ENCODE results near the gene CLSTN2. TPM values are rescaled to one million over a fixed set of nuclear protein-coding genes. Genes with fewer than 3 reads are reported as not detected.

CLSTN2 gene
- total RNA-seq, 1 donor from 2014 or later, result 143 TPM

GRCh38 chr3:140292684-140293083 is 357.7 kb downstream of the CLSTN2 start:
- TF ChIP-seq CTCF (IDR thresholded peaks at IDR 0.05), result no peak
- Mint-ChIP-seq H3K4me3 (ENCODE audit: unreplicated experiment) (no peak overlapping the region), H3K9me3 (ENCODE audit: unreplicated experiment) (no peaks in the 10 kb centered on the region), H3K36me3 (ENCODE audit: unreplicated experiment) (peaks cover 2% of the 10 kb centered on the region), H3K27me3 (ENCODE audit: unreplicated experiment) (no peaks in the 10 kb centered on the region), H3K4me1 (ENCODE audit: unreplicated experiment) (peaks cover 56% of the 10 kb centered on the region), H3K27ac (ENCODE audit: unreplicated experiment) (peak overlapping the region; percentile 50)
- no peak for DNase-seq (ENCODE audit: extremely low spot score, unreplicated experiment)

- peaks cover 46% of the 10 kb centered on the region for H3K4me1 Mint-ChIP-seq (ENCODE audit: unreplicated experiment)
- no peak overlapping the region for H3K4me3 Mint-ChIP-seq (ENCODE audit: unreplicated experiment)
- no peaks in the 10 kb centered on the region for H3K9me3 Mint-ChIP-seq (ENCODE audit: unreplicated experiment)
- H3K27me3 Mint-ChIP-seq (ENCODE audit: unreplicated experiment), result no peaks in the 10 kb centered on the region
- H3K27ac Mint-ChIP-seq (ENCODE audit: unreplicated experiment), result no peak overlapping the region
- no peak for TF ChIP-seq CTCF (IDR thresholded peaks at IDR 0.05)
- H3K36me3 Mint-ChIP-seq (ENCODE audit: unreplicated experiment), result peaks cover 2% of the 10 kb centered on the region
- no peak for DNase-seq (ENCODE audit: extremely low spot score, unreplicated experiment)
Observed at GRCh38 chr3:140294058-140294457, 359.1 kb downstream of the CLSTN2 start.

- no peaks in the 10 kb centered on the region for H3K27me3 Mint-ChIP-seq (ENCODE audit: unreplicated experiment)
- H3K4me3 Mint-ChIP-seq (ENCODE audit: unreplicated experiment), result no peak overlapping the region
- peak overlapping the region; percentile 42 for H3K27ac Mint-ChIP-seq (ENCODE audit: unreplicated experiment)
- H3K36me3 Mint-ChIP-seq (ENCODE audit: unreplicated experiment), result peaks cover 2% of the 10 kb centered on the region
- peak; percentile 44 for TF ChIP-seq CTCF (IDR thresholded peaks at IDR 0.05)
- no peak for DNase-seq (ENCODE audit: extremely low spot score, unreplicated experiment)
- H3K4me1 Mint-ChIP-seq (ENCODE audit: unreplicated experiment), result peaks cover 23% of the 10 kb centered on the region
- H3K9me3 Mint-ChIP-seq (ENCODE audit: unreplicated experiment), result no peaks in the 10 kb centered on the region
Observed at GRCh38 chr3:140296796-140297352, 361.9 kb downstream of the CLSTN2 start.

GRCh38 chr3:140298043-140298442 is 363.1 kb downstream of the CLSTN2 start:
- DNase-seq (ENCODE audit: extremely low spot score, unreplicated experiment), result no peak
- no peak for TF ChIP-seq CTCF (IDR thresholded peaks at IDR 0.05)
- Mint-ChIP-seq H3K4me3 (ENCODE audit: unreplicated experiment) (no peak overlapping the region), H3K4me1 (ENCODE audit: unreplicated experiment) (peaks cover 11% of the 10 kb centered on the region), H3K27me3 (ENCODE audit: unreplicated experiment) (no peaks in the 10 kb centered on the region), H3K9me3 (ENCODE audit: unreplicated experiment) (no peaks in the 10 kb centered on the region), H3K27ac (ENCODE audit: unreplicated experiment) (no peak overlapping the region), H3K36me3 (ENCODE audit: unreplicated experiment) (peaks cover 2% of the 10 kb centered on the region)

- TF ChIP-seq CTCF (IDR thresholded peaks at IDR 0.05), result no peak
- H3K4me3 Mint-ChIP-seq (ENCODE audit: unreplicated experiment), result no peak overlapping the region
- H3K9me3 Mint-ChIP-seq (ENCODE audit: unreplicated experiment), result no peaks in the 10 kb centered on the region
- H3K4me1 Mint-ChIP-seq (ENCODE audit: unreplicated experiment), result peaks cover 11% of the 10 kb centered on the region
- no peak for DNase-seq (ENCODE audit: extremely low spot score, unreplicated experiment)
- H3K27me3 Mint-ChIP-seq (ENCODE audit: unreplicated experiment), result no peaks in the 10 kb centered on the region
- H3K27ac Mint-ChIP-seq (ENCODE audit: unreplicated experiment), result no peak overlapping the region
- no peaks in the 10 kb centered on the region for H3K36me3 Mint-ChIP-seq (ENCODE audit: unreplicated experiment)
Observed at GRCh38 chr3:140298569-140299070, 363.6 kb downstream of the CLSTN2 start.

All from osteocyte (in vitro differentiated cells).